Measurements from ENCODE around the gene PRR13.

- TF ChIP-seq CTCF (IDR thresholded peaks at IDR 0.05; ENCODE audit: low read depth, low read length, poor library complexity, severe bottlenecking) (no peak), EZH2phosphoT487 (IDR thresholded peaks at IDR 0.05; ENCODE audit: borderline replicate concordance, low read length) (no peak)
Observed at GRCh38 chr12:53466640-53467039, 25.1 kb downstream of the PRR13 start.

All from DOHH2 (cell line).